SW 1271 (cell line): ENCODE data around the gene POP4.
A peak's percentile ranks its signal among the peaks of the same experiment; 100 is the strongest.

Source experiments
- DNase-seq, 2 experiments: peaks; one replicate each; lab custom pipeline; 2025; lab: John Stamatoyannopoulos, UW

Gene POP4

GRCh38 chr19:29576761-29577648, 29.1 kb upstream of the POP4 start:
- no peak for DNase-seq

- no peak for DNase-seq
These were observed 28.5 kb upstream of the POP4 start for GRCh38 chr19:29577649-29577963.

GRCh38 chr19:29578349-29578748, 27.7 kb upstream of the POP4 start:
- no peak for DNase-seq

- no peak for DNase-seq
These were observed 26.7 kb upstream of the POP4 start for GRCh38 chr19:29579308-29579910.

GRCh38 chr19:29581398-29581797, 24.7 kb upstream of the POP4 start:
- no peak for DNase-seq

GRCh38 chr19:29583196-29583999, 22.7 kb upstream of the POP4 start:
- DNase-seq, result no peak

GRCh38 chr19:29586401-29586800, 19.7 kb upstream of the POP4 start:
- no peak for DNase-seq

GRCh38 chr19:29587059-29587458, 19.0 kb upstream of the POP4 start:
- no peak for DNase-seq

- no peak for DNase-seq
These were observed 18.5 kb upstream of the POP4 start for GRCh38 chr19:29587518-29587986.

- DNase-seq, result no peak
These were observed 18.0 kb upstream of the POP4 start for GRCh38 chr19:29588095-29588494.

GRCh38 chr19:29590278-29590677, 15.8 kb upstream of the POP4 start:
- DNase-seq, result no peak

- no peak for DNase-seq
These were observed 14.4 kb upstream of the POP4 start for GRCh38 chr19:29591670-29592069.

GRCh38 chr19:29593869-29594268, 12.2 kb upstream of the POP4 start:
- DNase-seq, result no peak

- no peak for DNase-seq
These were observed 9.9 kb upstream of the POP4 start for GRCh38 chr19:29596080-29596727.

- peak in 1 of 2 experiments; percentile 21 for DNase-seq
These were observed 9.1 kb upstream of the POP4 start for GRCh38 chr19:29596885-29597525.

GRCh38 chr19:29598036-29598435, 8.0 kb upstream of the POP4 start:
- DNase-seq, result no peak

- no peak for DNase-seq
These were observed 7.6 kb upstream of the POP4 start for GRCh38 chr19:29598496-29598895.

- no peak for DNase-seq
These were observed 2.8 kb upstream of the POP4 start for GRCh38 chr19:29603308-29603707.

GRCh38 chr19:29606420-29606747, 301 bp downstream of the POP4 start:
- DNase-seq, result no peak

GRCh38 chr19:29609636-29610035, 3.6 kb downstream of the POP4 start:
- DNase-seq, result no peak

GRCh38 chr19:29610213-29610573, 4.1 kb downstream of the POP4 start:
- DNase-seq, result no peak
